Epithelial cell of prostate (primary cell): Measurements from ENCODE around the gene CXCR4.

Source experiments
- DNase-seq: peaks from one replicate; pipeline ENCODE4 v3.0.0-alpha.2; 2011; ENCODE audit warnings: low read depth, low spot score
- H3K27ac ChIP-seq: fragments of 450-650 bp; 2 replicates; pipeline ENCODE4 v1.5.1; 2017; ENCODE audit warnings: mild to moderate bottlenecking

Gene CXCR4

GRCh38 chr2:136117909-136118818 lies at the start of gene CXCR4:
TSS of gene CXCR4 (minus strand) at chr2:136118149. CDS start at chr2:136118060, 89 bp downstream.
- no peak within 1 kb of the TSS for H3K27ac ChIP-seq
- DNase-seq: no peak

- no peak overlapping the region for H3K27ac ChIP-seq
- no peak for DNase-seq
These were observed 46.4 kb upstream of the CXCR4 start for GRCh38 chr2:136164280-136164776.

DNA sequence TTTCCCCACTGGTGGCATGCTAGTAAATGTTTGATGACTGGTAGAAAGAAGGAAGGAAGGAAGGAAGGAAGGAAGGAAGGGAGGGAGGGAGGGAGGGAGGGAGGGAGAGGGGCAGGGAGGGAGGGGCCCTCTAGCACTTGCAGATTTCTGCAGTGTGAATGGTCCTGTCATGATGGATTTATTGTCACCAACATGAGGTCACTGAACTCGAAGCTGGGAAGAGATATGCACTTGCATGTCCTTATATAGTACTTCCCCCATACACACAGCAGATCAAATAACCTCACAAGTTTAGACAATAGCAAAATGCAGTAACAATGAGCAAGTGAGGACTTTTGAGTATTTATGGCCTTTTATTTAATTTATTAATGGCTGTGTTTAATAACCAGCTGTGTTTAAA lies 44.5 kb upstream of the CXCR4 start:
- DNase-seq: no peak
- H3K27ac ChIP-seq: no peak overlapping the region

DNA sequence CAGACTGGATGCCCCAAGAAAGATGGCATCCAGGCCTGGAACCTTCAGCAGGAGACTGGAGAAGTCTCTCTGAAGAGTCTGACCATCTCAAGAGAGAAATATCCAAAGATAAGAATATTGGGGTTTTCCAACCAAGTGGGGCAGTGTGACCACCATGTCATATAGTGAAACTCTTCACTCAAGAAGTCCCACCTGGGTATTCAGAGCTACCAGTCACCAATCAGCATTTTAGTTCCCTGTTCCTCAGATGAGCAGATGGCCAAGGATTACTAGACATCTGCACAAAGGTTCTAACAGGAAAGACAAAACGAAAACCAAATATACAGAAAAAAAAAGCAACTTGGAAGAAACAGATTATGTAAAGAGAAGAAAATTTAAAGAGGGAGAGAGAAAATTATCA lies 38.5 kb upstream of the CXCR4 start:
- no peak overlapping the region for H3K27ac ChIP-seq
- DNase-seq: no peak

GRCh38 chr2:136154384-136154783 lies 36.4 kb upstream of the CXCR4 start:
- no peak for DNase-seq
- no peak overlapping the region for H3K27ac ChIP-seq

DNA sequence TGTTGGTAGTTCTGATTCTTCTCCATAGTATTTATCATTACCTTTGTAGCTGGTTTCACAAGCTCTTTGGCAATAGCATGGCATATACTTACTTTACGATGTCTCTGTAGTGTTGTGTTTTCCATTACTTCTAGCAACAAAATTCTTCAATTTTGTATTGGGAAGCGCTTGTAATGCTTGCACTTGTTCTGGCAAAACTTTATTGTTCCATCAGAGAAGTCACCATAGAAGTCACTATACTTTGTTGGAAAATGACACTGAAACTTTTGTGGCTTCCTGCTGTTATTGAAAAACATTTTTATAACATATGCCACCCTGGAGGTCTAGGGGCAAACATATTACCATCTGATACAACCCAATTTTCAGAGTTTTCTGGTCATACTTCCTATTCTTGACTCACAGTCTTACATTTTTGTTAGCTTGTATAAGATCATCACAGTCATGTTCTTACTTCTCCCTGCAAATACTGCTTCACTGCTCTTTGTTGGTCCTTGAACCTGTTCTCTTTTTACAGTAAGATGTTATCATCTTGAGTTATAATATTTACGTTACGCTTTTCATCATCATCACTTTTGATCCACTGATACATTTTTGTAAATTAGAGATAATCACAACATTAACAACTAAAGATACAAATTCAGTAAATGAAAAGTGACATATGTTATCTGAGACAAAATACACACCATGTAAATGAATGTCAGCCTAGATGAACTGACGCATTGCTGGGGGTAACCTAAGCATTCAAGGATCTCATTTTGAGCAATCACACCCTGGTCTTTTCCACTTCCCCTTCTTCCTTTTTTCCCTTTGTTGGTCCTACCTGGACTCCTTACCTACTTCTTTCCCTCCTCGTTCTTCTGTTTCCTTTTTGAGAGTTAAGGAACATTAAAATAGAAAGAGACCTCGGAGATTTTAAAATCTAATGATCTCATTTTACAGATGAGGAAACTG lies 33.3 kb upstream of the CXCR4 start:
- no peak overlapping the region for H3K27ac ChIP-seq
- DNase-seq: no peak

DNA sequence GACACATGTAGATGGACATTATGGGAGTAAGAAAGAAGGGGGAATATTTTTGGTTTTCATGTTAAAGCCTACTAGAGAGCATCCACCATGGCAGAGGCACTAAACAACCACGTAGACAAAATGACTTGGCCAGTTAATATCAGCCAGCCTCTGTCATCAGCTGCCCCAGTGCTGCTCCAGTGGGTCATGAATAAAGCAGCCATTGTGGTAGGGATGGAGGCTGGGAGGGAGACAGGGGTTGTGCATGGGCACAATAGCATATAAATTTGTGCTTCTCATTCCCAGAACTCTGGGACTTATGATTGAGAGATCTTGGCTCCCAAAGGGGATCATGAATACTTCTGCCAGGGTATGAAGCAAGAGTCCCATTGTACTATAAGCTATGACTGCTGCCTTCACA lies 31.1 kb upstream of the CXCR4 start:
- no peak for DNase-seq
- H3K27ac ChIP-seq: no peak overlapping the region

DNA sequence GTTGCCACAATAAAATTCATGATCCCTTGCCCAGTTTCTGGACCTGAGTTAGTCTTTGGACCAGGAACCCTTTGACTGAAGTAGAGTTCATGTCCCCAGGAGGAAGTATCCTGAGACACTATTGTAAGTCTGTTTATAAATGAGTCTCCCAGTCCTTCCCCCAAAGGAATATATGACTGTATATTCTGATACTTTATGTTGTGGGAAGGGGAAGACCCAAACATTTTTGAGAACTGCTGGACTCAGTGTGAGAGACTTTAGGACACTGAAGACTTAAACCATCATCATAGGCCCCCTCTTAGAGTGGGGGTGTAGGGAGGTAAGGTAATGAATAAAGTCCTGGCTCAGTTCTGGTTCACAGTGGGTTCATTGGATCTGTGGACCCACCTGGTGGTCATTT lies 28.6 kb upstream of the CXCR4 start:
- H3K27ac ChIP-seq: no peak overlapping the region
- no peak for DNase-seq

- no peak for DNase-seq
- H3K27ac ChIP-seq: no peak overlapping the region
These were observed 25.9 kb upstream of the CXCR4 start for GRCh38 chr2:136143603-136144451.

DNA sequence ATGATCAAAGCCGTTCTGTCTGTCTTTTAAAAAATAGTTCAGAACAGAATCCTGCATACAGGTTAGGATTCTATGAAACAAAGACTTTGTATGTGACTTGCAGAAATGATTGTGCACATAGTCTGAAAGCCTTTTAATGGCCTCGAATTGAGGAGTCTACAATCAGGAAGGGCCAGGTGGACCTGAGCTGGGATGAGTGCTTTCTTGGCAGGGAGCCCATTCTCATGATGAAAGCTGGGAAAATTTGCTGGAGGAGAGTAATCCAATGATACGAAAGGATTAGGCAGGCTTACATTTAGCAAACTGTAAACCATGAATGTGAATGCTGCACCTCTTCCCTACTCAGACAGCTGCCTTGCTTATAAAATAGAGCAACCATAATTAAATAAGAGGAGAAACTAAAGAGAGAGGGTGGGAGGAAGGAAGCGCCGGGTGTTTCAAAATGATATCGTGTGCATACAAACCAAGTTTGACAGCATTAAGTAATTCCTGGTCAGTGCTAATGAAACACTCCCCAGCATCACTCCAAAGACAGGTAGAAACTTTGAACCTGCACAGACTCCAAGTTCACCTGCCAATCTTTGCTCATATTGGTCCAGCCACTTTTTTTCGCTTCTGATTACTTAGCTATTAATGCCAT lies 23.7 kb upstream of the CXCR4 start:
- H3K27ac ChIP-seq: no peak overlapping the region
- no peak for DNase-seq

DNA sequence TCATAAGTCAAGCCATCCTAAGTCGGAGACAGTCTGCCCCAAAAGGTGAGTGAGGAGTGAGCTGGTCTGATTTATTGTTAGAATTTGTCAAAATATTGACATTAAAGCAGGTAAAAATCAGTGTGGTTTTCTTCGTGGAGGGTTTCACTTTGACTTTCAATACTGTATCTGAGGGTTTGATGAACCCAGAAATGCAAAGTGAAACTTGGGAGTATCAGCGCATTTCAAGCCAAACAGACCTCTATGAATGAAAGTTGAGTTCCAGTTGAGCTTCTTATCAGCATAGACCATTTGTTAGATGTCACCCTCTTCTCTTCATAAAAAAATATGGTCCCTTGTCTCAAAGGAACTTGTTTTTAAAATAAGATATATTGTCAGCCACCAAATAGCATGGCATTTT lies 21.7 kb upstream of the CXCR4 start:
- no peak overlapping the region for H3K27ac ChIP-seq
- DNase-seq: no peak

- DNase-seq: no peak
- no peak overlapping the region for H3K27ac ChIP-seq
These were observed 20.0 kb upstream of the CXCR4 start for GRCh38 chr2:136137982-136138381.

GRCh38 chr2:136136931-136137330 lies 19.0 kb upstream of the CXCR4 start:
- no peak overlapping the region for H3K27ac ChIP-seq
- no peak for DNase-seq

DNA sequence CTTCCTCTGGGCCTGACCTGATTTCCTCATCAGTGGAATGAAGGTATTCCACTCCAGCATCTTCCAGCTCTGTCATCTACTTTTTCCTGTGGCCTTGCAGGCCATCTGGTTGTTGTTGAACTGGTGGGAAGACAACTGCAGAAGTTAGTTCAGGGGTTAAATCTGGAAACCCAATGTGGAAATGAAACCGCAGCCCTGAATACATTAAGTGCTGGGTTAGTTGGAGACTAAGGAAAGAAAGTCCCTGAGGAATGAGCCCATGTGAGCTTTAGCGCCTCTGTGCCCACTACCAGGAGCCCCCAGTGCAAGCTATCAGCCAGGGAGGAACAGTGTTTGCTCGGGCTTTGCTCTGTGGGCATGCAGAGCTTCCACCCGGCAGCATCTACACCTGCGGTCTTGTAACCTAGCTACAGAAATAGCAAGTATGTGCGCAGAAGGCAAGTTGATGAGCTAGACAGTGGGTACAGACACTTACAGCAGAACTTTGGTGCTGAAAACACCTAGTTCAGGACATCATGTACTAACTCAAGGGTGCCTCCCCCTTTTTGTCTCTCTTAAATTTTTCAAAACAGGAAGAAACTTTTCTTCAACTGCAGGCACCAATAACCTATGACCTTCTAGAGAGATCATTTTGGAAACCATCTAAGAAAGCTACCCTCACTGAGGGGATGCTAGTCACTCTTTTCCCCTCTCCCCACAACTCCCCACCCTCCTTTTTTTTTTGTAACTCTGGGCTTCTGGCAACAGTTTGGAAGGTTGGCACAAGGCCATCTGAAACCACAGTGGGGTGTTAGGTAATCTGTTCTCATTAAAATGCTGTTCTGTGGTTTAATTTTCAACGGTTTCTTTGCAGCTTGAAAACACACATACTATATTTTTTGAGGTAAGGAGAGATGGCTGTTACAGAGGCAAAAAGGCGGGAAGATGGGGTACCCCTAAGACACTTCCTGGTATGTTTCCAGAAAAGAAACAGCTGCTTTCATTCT lies 18.3 kb upstream of the CXCR4 start:
- DNase-seq: no peak
- no peak overlapping the region for H3K27ac ChIP-seq

- H3K27ac ChIP-seq: no peak overlapping the region
- no peak for DNase-seq
These were observed 17.5 kb upstream of the CXCR4 start for GRCh38 chr2:136135462-136135861.

GRCh38 chr2:136134126-136134525 lies 16.2 kb upstream of the CXCR4 start:
- H3K27ac ChIP-seq: no peak overlapping the region
- no peak for DNase-seq

- no peak for DNase-seq
- H3K27ac ChIP-seq: no peak overlapping the region
These were observed 15.6 kb upstream of the CXCR4 start for GRCh38 chr2:136133586-136133985.

DNA sequence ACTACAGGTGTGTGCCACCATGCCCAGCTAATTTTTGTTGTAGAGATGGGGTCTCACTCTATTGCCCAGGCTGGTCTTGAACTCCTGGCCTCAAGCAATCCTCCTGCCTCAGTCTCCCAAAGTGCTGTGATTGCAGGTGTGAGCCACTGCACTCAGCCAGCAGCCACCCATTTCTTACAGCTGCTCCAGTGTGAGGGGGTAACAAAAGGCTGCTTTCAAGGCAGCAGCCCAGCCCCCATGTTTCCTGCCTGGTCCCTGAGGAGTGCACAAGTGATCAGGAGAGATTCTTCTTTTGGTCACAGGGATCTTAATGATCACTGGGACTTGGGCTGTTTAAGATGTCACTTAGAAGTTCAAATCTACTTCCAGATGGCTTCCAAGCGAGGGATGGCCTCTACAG lies 15.2 kb upstream of the CXCR4 start:
- DNase-seq: no peak
- no peak overlapping the region for H3K27ac ChIP-seq

- H3K27ac ChIP-seq: no peak overlapping the region
- DNase-seq: no peak
These were observed 14.8 kb upstream of the CXCR4 start for GRCh38 chr2:136132825-136133155.
